OCI-LY1 (cell line): ENCODE measurements around the gene ST14.

Experiments
- CTCF ChIP-seq: fragments of 200-600 bp; sonication (generic), shearing (Covaris generic); IDR thresholded peaks from 2 replicates; pipeline ENCODE4 v1.5.1; 2017; ENCODE audit warnings: mild to moderate bottlenecking, antibody characterized with exemption, low read length, moderate library complexity, mixed read lengths
- EZH2 ChIP-seq: fragments of 200-600 bp; sonication (generic), shearing (Covaris generic); IDR thresholded peaks from 2 replicates; pipeline ENCODE4 v1.8.0; 2017; ENCODE audit warnings: borderline replicate concordance, mixed run types, mild to moderate bottlenecking, antibody characterized with exemption, low read length, moderate library complexity, mixed read lengths

DNA sequence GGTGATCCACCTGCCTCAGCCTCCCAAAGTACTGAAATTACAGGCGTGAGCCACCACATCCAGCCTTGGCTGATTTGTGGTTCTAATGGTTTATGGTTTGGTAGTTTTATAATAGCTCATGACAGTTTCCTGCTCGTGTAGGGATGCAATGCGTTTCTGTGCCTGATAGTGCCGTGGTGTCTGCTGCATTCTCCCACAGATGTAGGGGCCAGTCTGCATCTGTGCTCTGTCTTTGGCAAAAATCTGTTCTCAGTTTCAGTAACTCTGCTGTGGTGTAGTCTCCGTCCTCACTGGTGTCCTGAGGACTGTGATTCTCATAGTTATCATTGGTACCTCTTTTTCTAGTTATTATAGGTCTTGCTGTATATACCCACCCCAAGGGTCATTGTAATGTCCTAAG lies 16.3 kb downstream of the ST14 start:
- TF ChIP-seq CTCF (no peak), EZH2 (no peak)
